ENCODE measurements around the gene C2orf81. TPM values are rescaled to one million over a fixed set of nuclear protein-coding genes. Genes with fewer than 3 reads are reported as not detected.

Gene C2orf81
- total RNA-seq, 1 donor from 2014 or later = 2.1 TPM

- Histone ChIP-seq H3K27ac (ENCODE audit: low read depth, low read length) (no peak overlapping the region), H3K36me3 (ENCODE audit: insufficient read depth, low read length) (peaks cover 18% of the 10 kb centered on the region), H3K79me2 (ENCODE audit: insufficient read depth, low read length) (no peaks in the 10 kb centered on the region), H4K20me1 (ENCODE audit: insufficient read depth, low read length) (peaks cover 4% of the 10 kb centered on the region), H3K4me1 (ENCODE audit: insufficient read depth, low read length) (peaks cover 29% of the 10 kb centered on the region), H3K9ac (ENCODE audit: low read length) (no peak overlapping the region), H3K9me3 (ENCODE audit: insufficient read depth, low read depth, low read length) (no peaks in the 10 kb centered on the region), H3K27me3 (ENCODE audit: insufficient read depth, low read length) (no peaks in the 10 kb centered on the region), H3K4me2 (ENCODE audit: low read length) (no peak overlapping the region), H3K4me3 (ENCODE audit: insufficient read depth, low read depth, low read length) (no peak overlapping the region), H2AFZ (ENCODE audit: low read depth, low read length) (no peak overlapping the region)
- TF ChIP-seq CTCF (IDR thresholded peaks at IDR 0.05; ENCODE audit: insufficient read depth, low read depth, low read length) (no peak), EZH2 (IDR thresholded peaks at IDR 0.05; ENCODE audit: insufficient read depth, low read length) (no peak)
- FAIRE-seq (no peak), DNase-seq (ENCODE audit: low read depth) (no peak)
- no peak overlapping the region for H3K4me3 Mint-ChIP-seq (ENCODE audit: unreplicated experiment)
- H3K36me3 Mint-ChIP-seq (ENCODE audit: low read depth, unreplicated experiment) = peaks cover 18% of the 10 kb centered on the region
- peak overlapping the region; percentile 71 for H3K27ac Mint-ChIP-seq (ENCODE audit: unreplicated experiment)
- H3K9me3 Mint-ChIP-seq (ENCODE audit: unreplicated experiment) = no peaks in the 10 kb centered on the region
- peaks cover 27% of the 10 kb centered on the region for H3K4me1 Mint-ChIP-seq (ENCODE audit: low read depth, unreplicated experiment)
- H3K27me3 Mint-ChIP-seq (ENCODE audit: low read depth, unreplicated experiment) = no peaks in the 10 kb centered on the region
Observed at GRCh38 chr2:74424995-74425406, 3.6 kb upstream of the C2orf81 start.

- H3K4me1 ChIP-seq (ENCODE audit: insufficient read depth, low read length) = peaks cover 27% of the 10 kb centered on the region
- peaks cover 4% of the 10 kb centered on the region for H4K20me1 ChIP-seq (ENCODE audit: insufficient read depth, low read length)
- peaks cover 14% of the 10 kb centered on the region for H3K36me3 Mint-ChIP-seq (ENCODE audit: low read depth, unreplicated experiment)
- no peaks in the 10 kb centered on the region for H3K27me3 Mint-ChIP-seq (ENCODE audit: low read depth, unreplicated experiment)
- H3K36me3 ChIP-seq (ENCODE audit: insufficient read depth, low read length) = peaks cover 14% of the 10 kb centered on the region
- DNase-seq (ENCODE audit: low read depth) (no peak), FAIRE-seq (no peak)
- no peak overlapping the region for H3K4me3 ChIP-seq (ENCODE audit: insufficient read depth, low read depth, low read length)
- TF ChIP-seq EZH2 (IDR thresholded peaks at IDR 0.05; ENCODE audit: insufficient read depth, low read length) = no peak
- no peak for TF ChIP-seq CTCF (IDR thresholded peaks at IDR 0.05; ENCODE audit: insufficient read depth, low read depth, low read length)
- no peaks in the 10 kb centered on the region for H3K27me3 ChIP-seq (ENCODE audit: insufficient read depth, low read length)
- H3K27ac ChIP-seq (ENCODE audit: low read depth, low read length) = no peak overlapping the region
- H2AFZ ChIP-seq (ENCODE audit: low read depth, low read length) = no peak overlapping the region
- H3K79me2 ChIP-seq (ENCODE audit: insufficient read depth, low read length) = no peaks in the 10 kb centered on the region
- H3K9me3 Mint-ChIP-seq (ENCODE audit: unreplicated experiment) = no peaks in the 10 kb centered on the region
- no peak overlapping the region for H3K9ac ChIP-seq (ENCODE audit: low read length)
- H3K27ac Mint-ChIP-seq (ENCODE audit: unreplicated experiment) = peak overlapping the region; percentile 71
- no peak overlapping the region for H3K4me2 ChIP-seq (ENCODE audit: low read length)
- H3K4me1 Mint-ChIP-seq (ENCODE audit: low read depth, unreplicated experiment) = peaks cover 27% of the 10 kb centered on the region
- no peaks in the 10 kb centered on the region for H3K9me3 ChIP-seq (ENCODE audit: insufficient read depth, low read depth, low read length)
- H3K4me3 Mint-ChIP-seq (ENCODE audit: unreplicated experiment) = no peak overlapping the region
Observed at GRCh38 chr2:74424139-74424992, 2.9 kb upstream of the C2orf81 start.
